K562 (cell line): ENCODE data around the gene KAZN. TPM values are rescaled to one million over a fixed set of nuclear protein-coding genes. Genes with fewer than 3 reads are reported as not detected.
A peak's percentile ranks its signal among the peaks of the same experiment; 100 is the strongest.

Source experiments
- ATAC-seq: fragments of 200-7000 bp; cut with Tn5 transposase; 3 replicates; pipeline ENCODE4 v1.9.1; 2020; ENCODE audit warnings: moderate library complexity
- BruUV-seq: library from RNA; stranded (reverse); fragments of 400-500 nt; replicated peaks from 2 replicates; lab custom pipeline; 2021; lab: Mats Ljungman, UMichigan
- CTCF ChIA-PET: fragments of 300-600 bp; formaldehyde crosslinking; extraction: SDS; loops from one replicate; lab custom pipeline; 2021; ENCODE audit warnings: low intra/inter-chr PET ratio; lab: Yijun Ruan, JAX
- POLR2A ChIA-PET: fragments of 300-600, 350-650 bp; sonication (Branson Sonifier 250); formaldehyde crosslinking; extraction: SDS; loops from one replicate; lab custom pipeline; 2021; ENCODE audit warnings: antibody characterized with exemption, inconsistent platforms; lab: Yijun Ruan, JAX
- DNase-seq, 4 experiments: peaks; one replicate each; pipeline versions ENCODE4 v3.0.0 to v3.0.0-alpha.2; 2011 to 2018; ENCODE audit warnings: low spot score in 3 of 4, mixed read lengths in 3 of 4; ENCODE audit errors: extremely low read depth in 1 of 4
- FAIRE-seq: peaks from 2 replicates; lab custom pipeline; 2011; peaks lifted over from hg19 to GRCh38; lab: Jason Lieb, UNC
- H2AFZ ChIP-seq: 2 replicates; pipeline ENCODE4 v1.6.0; 2011; ENCODE audit warnings: low read depth, low read length, control low read depth, inconsistent platforms
- H3K27ac ChIP-seq: fragments of 200-600 bp; 3 replicates; pipeline ENCODE4 v1.8.0; 2011; ENCODE audit warnings: low read depth, mild to moderate bottlenecking, control low read depth, inconsistent platforms, low read length, moderate library complexity, mixed read lengths; ENCODE audit errors: extremely low read depth
- H3K27me3 ChIP-seq, 2 experiments: fragments of 300-600 bp in 1 of 2; 2 replicates in 1 of 2; 3 replicates in 1 of 2; pipeline versions ENCODE4 v1.6.0 to v1.8.0; 2011; ENCODE audit warnings: inconsistent platforms in 2 of 2, low read length in 2 of 2, mild to moderate bottlenecking in 1 of 2, mixed read lengths in 1 of 2, moderate library complexity in 1 of 2; ENCODE audit not compliant: control insufficient read depth in 2 of 2, insufficient read depth in 2 of 2
- H3K36me3 ChIP-seq: fragments of 300-600 bp; 3 replicates; pipeline ENCODE4 v1.8.0; 2011; ENCODE audit warnings: mild to moderate bottlenecking, low read length, inconsistent platforms; ENCODE audit not compliant: control insufficient read depth, insufficient read depth
- H3K4me1 ChIP-seq, 2 experiments: fragments of 200-600 bp in 1 of 2; replicated peaks in 1 of 2; 2 replicates in 1 of 2; 3 replicates in 1 of 2; pipeline versions ENCODE4 v1.5.1 to v1.8.0; 2011; ENCODE audit warnings: inconsistent platforms in 2 of 2, low read length in 2 of 2, mild to moderate bottlenecking in 1 of 2, mixed read lengths in 1 of 2, moderate library complexity in 1 of 2; ENCODE audit not compliant: control insufficient read depth in 2 of 2, insufficient read depth in 2 of 2
- H3K4me2 ChIP-seq: 2 replicates; pipeline ENCODE4 v1.6.1; 2011; ENCODE audit warnings: low read length, control low read depth, inconsistent platforms, mixed read lengths; ENCODE audit not compliant: insufficient read depth
- H3K4me3 ChIP-seq: fragments of 200-600 bp; sonication (generic), shearing (Covaris generic); 2 replicates; pipeline ENCODE4 v1.5.1; 2016; ENCODE audit warnings: control low read depth, inconsistent platforms
- H3K79me2 ChIP-seq: fragments of 200-600 bp; 3 replicates; pipeline ENCODE4 v1.8.0; 2011; ENCODE audit warnings: low read length, inconsistent platforms; ENCODE audit not compliant: control insufficient read depth, insufficient read depth
- H3K9ac ChIP-seq, 2 experiments: 2 replicates each; pipeline versions ENCODE4 v1.6.0 to v1.6.1; 2011; ENCODE audit warnings: low read depth in 2 of 2, low read length in 2 of 2, control low read depth in 1 of 2, inconsistent platforms in 1 of 2, mild to moderate bottlenecking in 1 of 2, mixed read lengths in 1 of 2; ENCODE audit not compliant: insufficient read depth in 1 of 2
- H3K9me1 ChIP-seq: one replicate; pipeline ENCODE4 v1.6.0; 2011; ENCODE audit warnings: inconsistent platforms, mild to moderate bottlenecking, low read length, moderate library complexity; ENCODE audit not compliant: control insufficient read depth, insufficient read depth
- H3K9me3 ChIP-seq: replicated peaks from 2 replicates; pipeline ENCODE4 v1.5.1; 2011; ENCODE audit warnings: low read depth, low read length, inconsistent platforms; ENCODE audit not compliant: control insufficient read depth, insufficient read depth
- H4K20me1 ChIP-seq: replicated peaks from 2 replicates; pipeline ENCODE4 v1.6.1; 2011; ENCODE audit warnings: low read length, inconsistent platforms, mixed read lengths; ENCODE audit not compliant: control insufficient read depth, insufficient read depth
- ATF1 ChIP-seq, 2 experiments: fragments of 450-650 bp in 1 of 2; IDR thresholded peaks; 2 replicates each; pipeline ENCODE4 v1.6.1; 2016; ENCODE audit warnings: missing compliant biosample characterization in 1 of 2, missing genetic modification characterization in 1 of 2
- ATF3 ChIP-seq, 2 experiments: fragments of 450-650 bp in 1 of 2; sonication (generic) in 1 of 2; formaldehyde crosslinking in 1 of 2; IDR thresholded peaks in 1 of 2; conservative IDR thresholded peaks in 1 of 2; 2 replicates each; pipeline versions ENCODE4 v1.6.1 to v1.8.1; 2016 to 2023; ENCODE audit warnings: mild to moderate bottlenecking in 2 of 2, moderate library complexity in 2 of 2, inconsistent platforms in 1 of 2, missing genetic modification reagents in 1 of 2
- CHD4 ChIP-seq: fragments of 200-600 bp; sonication (generic); IDR thresholded peaks from 3 replicates; pipeline ENCODE4 v1.6.1; 2012; ENCODE audit warnings: low read depth, mild to moderate bottlenecking, mixed read lengths, low read length, inconsistent platforms; ENCODE audit not compliant: insufficient read depth, insufficient replicate concordance, poor library complexity, severe bottlenecking
- COPS2 ChIP-seq: fragments of 450-650 bp; conservative IDR thresholded peaks from 2 replicates; pipeline ENCODE4 v1.6.1; 2016; ENCODE audit warnings: mild to moderate bottlenecking, moderate library complexity
- FOXK1 ChIP-seq: sonication (generic); formaldehyde crosslinking; IDR thresholded peaks from 2 replicates; pipeline ENCODE4 v1.8.0; 2022; ENCODE audit warnings: missing genetic modification reagents, mild to moderate bottlenecking, borderline replicate concordance
- RAD51 ChIP-seq: fragments of 450-650 bp; IDR thresholded peaks from 2 replicates; pipeline ENCODE4 v1.7.1; 2016; ENCODE audit warnings: low read depth, mild to moderate bottlenecking, borderline replicate concordance
- TEAD1 ChIP-seq, 2 experiments: fragments of 450-650 bp in 1 of 2; sonication (generic) in 1 of 2; formaldehyde crosslinking; IDR thresholded peaks; 2 replicates each; pipeline versions ENCODE4 v1.4.0 to v1.8.0; 2020 to 2022; ENCODE audit warnings: mild to moderate bottlenecking in 2 of 2, missing genetic modification reagents in 1 of 2
- ZBTB17 ChIP-seq: fragments of 450-650 bp; formaldehyde crosslinking; IDR thresholded peaks from 2 replicates; pipeline ENCODE4 v1.4.0; 2020; ENCODE audit warnings: mild to moderate bottlenecking
- WGBS: fragments of 100-300 bp; shearing (Covaris generic); methylation state at CpG from one replicate; pipeline ENCODE4 v1.1.6; 2016; ENCODE audit warnings: low coverage, mixed read lengths; ENCODE audit not compliant: insufficient coverage; ENCODE audit errors: missing lambda C conversion rate; 5-methylcytosine and 5-hydroxymethylcytosine counted together
- in situ Hi-C: fragments of 300-500 bp; cut with MboI; formaldehyde crosslinking; loops from 4 replicates; pipeline ENCODE4 v1.15.0; 2018; ENCODE audit warnings: inconsistent platforms, mixed read lengths
- intact Hi-C: fragments of 100-400 bp; cut with micrococcal nuclease; formaldehyde crosslinking; loops from 2 replicates; pipeline ENCODE4 v1.14.2; 2022
- polyA plus RNA-seq, 8 experiments: library from polyadenylated mRNA; depleted of rRNA in 4 of 8; stranded (reverse) in 5 of 8; unstranded in 3 of 8; fragments of >200 nt; fragmentation: Nextera tagmentation in 2 of 8; fragmentation: Illumina TruSeq in 1 of 8; extraction: Ambion mirVana in 2 of 8; extraction: Trizol in 1 of 8; gene quantifications; 2 replicates each; pipeline versions ENCODE4 v1.2.1 to v1.2.3, GENCODE V29; 2011 to 2014; ENCODE audit warnings: inconsistent platforms in 1 of 8, missing spikeins in 1 of 8
- total RNA-seq, 7 experiments: library from RNA; depleted of rRNA in 6 of 7; stranded (reverse); fragments of >200 nt in 6 of 7; fragmentation: Illumina TruSeq in 2 of 7; extraction: Trizol in 2 of 7; gene quantifications; 2 replicates each; pipeline versions ENCODE4 v1.2.1 to v1.2.3, GENCODE V29; 2011 to 2021; ENCODE audit warnings: low replicate concordance in 1 of 7
- TF ChIP-seq, protein P1 (sequence below): sonication (generic); formaldehyde crosslinking; IDR thresholded peaks from 2 replicates; pipeline ENCODE4 v1.8.1; 2022; ENCODE audit warnings: missing genetic modification reagents
- TF ChIP-seq, protein P2 (sequence below): IDR thresholded peaks from 2 replicates; pipeline ENCODE4 v1.6.1; 2011; ENCODE audit warnings: borderline replicate concordance, low read depth, mild to moderate bottlenecking, moderate library complexity, low read length; ENCODE audit not compliant: insufficient read depth, poor library complexity, severe bottlenecking

KAZN gene
- total and polyA plus RNA-seq, 9 of the 15 experiments (the other 6 are each of a cell fraction or from before 2014, with no cell fraction given), result 2.1 to 21.6 (median 5.4) TPM

GRCh38 chr1:14590411-14591180 lies 7.9 kb upstream of the KAZN start (continued):
- TF ChIP-seq, protein P1, sequence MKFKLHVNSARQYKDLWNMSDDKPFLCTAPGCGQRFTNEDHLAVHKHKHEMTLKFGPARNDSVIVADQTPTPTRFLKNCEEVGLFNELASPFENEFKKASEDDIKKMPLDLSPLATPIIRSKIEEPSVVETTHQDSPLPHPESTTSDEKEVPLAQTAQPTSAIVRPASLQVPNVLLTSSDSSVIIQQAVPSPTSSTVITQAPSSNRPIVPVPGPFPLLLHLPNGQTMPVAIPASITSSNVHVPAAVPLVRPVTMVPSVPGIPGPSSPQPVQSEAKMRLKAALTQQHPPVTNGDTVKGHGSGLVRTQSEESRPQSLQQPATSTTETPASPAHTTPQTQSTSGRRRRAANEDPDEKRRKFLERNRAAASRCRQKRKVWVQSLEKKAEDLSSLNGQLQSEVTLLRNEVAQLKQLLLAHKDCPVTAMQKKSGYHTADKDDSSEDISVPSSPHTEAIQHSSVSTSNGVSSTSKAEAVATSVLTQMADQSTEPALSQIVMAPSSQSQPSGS (CRISPR knock-in tag), result peak; percentile 90; the same call in 1 of the 2 replicates
- no peak for TF ChIP-seq FOXK1
- TF ChIP-seq ATF1 (CRISPR knock-in tag; IDR thresholded peaks at IDR 0.05), result no peak
- peak; percentile 85 for TF ChIP-seq ATF1 (tag; IDR thresholded peaks at IDR 0.05)
- TF ChIP-seq ATF3 (IDR thresholded peaks at IDR 0.05), result peak; percentile 96
- TF ChIP-seq ATF3 (CRISPR knock-in tag; conservative IDR thresholded peaks at IDR 0.05), result peak; percentile 80; the same call in 1 of the 2 replicates

GRCh38 chr1:14591600-14591999 lies 6.9 kb upstream of the KAZN start:
- intact Hi-C loops, result no loop called here
- no peak overlapping the region for H2AFZ ChIP-seq
- FAIRE-seq, result no peak
- no peaks in the 10 kb centered on the region for H3K36me3 ChIP-seq
- no peaks in the 10 kb centered on the region for H4K20me1 ChIP-seq
- CTCF ChIA-PET, result no interaction called here
- no peak for DNase-seq
- no TSS peak for BruUV-seq
- H3K9ac ChIP-seq, result no peak overlapping the region
- H3K79me2 ChIP-seq, result no peaks in the 10 kb centered on the region
- POLR2A ChIA-PET, result interaction anchor here (0.5 to 0.6 kb wide), 2 partner anchors 156 to 483 kb away, joined by 4 to 5 read pairs; no protein-coding TSS in a partner anchor
- H3K4me1 ChIP-seq, result peaks cover 0 to 3% of the 10 kb centered on the region in 2 experiments; a peak in 1 of 5 replicates
- no peak overlapping the region for H3K4me2 ChIP-seq
- TF ChIP-seq ZBTB17 (no peak), RAD51 (no peak), COPS2 (no peak), TEAD1 (CRISPR knock-in tag; IDR thresholded peaks at IDR 0.05) (no peak), CHD4 (no peak)
- TF ChIP-seq, protein P2, sequence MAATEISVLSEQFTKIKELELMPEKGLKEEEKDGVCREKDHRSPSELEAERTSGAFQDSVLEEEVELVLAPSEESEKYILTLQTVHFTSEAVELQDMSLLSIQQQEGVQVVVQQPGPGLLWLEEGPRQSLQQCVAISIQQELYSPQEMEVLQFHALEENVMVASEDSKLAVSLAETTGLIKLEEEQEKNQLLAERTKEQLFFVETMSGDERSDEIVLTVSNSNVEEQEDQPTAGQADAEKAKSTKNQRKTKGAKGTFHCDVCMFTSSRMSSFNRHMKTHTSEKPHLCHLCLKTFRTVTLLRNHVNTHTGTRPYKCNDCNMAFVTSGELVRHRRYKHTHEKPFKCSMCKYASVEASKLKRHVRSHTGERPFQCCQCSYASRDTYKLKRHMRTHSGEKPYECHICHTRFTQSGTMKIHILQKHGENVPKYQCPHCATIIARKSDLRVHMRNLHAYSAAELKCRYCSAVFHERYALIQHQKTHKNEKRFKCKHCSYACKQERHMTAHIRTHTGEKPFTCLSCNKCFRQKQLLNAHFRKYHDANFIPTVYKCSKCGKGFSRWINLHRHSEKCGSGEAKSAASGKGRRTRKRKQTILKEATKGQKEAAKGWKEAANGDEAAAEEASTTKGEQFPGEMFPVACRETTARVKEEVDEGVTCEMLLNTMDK, result no peak
- TF ChIP-seq, all 486 proteins: peak for 0
- Histone ChIP-seq H3K4me3 (no peak overlapping the region), H3K9me3 (no peaks in the 10 kb centered on the region), H3K27ac (no peak overlapping the region), H3K27me3 (peaks cover 21 to 52% of the 10 kb centered on the region in 2 experiments), H3K9me1 (no peaks in the 10 kb centered on the region)
- 18% methylated on average over 6 of the region's 6 CpGs for WGBS
- ATAC-seq, result no peak
- in situ Hi-C loops, result no loop called here
